Activated B cell treated with CpG ODN at 0.5 μM for 24 hours (primary cell): ENCODE measurements around the gene MORC1. TPM values are rescaled to one million over a fixed set of nuclear protein-coding genes. Genes with fewer than 3 reads are reported as not detected.

Experiments used
- ATAC-seq: fragments of 200-7000 bp; cut with Tn5 transposase; one replicate; pipeline ENCODE4 v1.10.0; 2021; ENCODE audit warnings: low read depth, mild to moderate bottlenecking, moderate library complexity
- CTCF ChIA-PET: fragments of 350-600 bp; sonication (Branson Sonifier 250); formaldehyde crosslinking; loops from one replicate; lab custom pipeline; 2021; ENCODE audit warnings: antibody characterized with exemption; lab: Charles Lee
- POLR2A ChIA-PET: fragments of 350-600 bp; sonication (Branson Sonifier 250); formaldehyde crosslinking; loops from one replicate; lab custom pipeline; 2021; ENCODE audit warnings: antibody characterized with exemption; lab: Charles Lee
- DNase-seq: peaks from one replicate; pipeline ENCODE4 v3.0.0; 2022
- H3K27ac Mint-ChIP-seq: one replicate; pipeline ENCODE4 v1.8.0; 2020; ENCODE audit warnings: mixed read lengths
- H3K27me3 Mint-ChIP-seq: one replicate; pipeline ENCODE4 v1.8.0; 2021; ENCODE audit warnings: mixed read lengths
- H3K36me3 Mint-ChIP-seq: one replicate; pipeline ENCODE4 v1.8.0; 2021; ENCODE audit warnings: low read depth, mixed read lengths
- H3K4me1 Mint-ChIP-seq: one replicate; pipeline ENCODE4 v1.8.0; 2021; ENCODE audit warnings: mixed read lengths
- H3K4me3 Mint-ChIP-seq: one replicate; pipeline ENCODE4 v1.8.0; 2020; ENCODE audit warnings: mild to moderate bottlenecking, mixed read lengths
- H3K9me3 Mint-ChIP-seq: one replicate; pipeline ENCODE4 v1.8.0; 2020; ENCODE audit warnings: mixed read lengths
- intact Hi-C: fragments of 100-400 bp; cut with micrococcal nuclease; formaldehyde crosslinking; loops from one replicate; pipeline ENCODE4 v1.15.1; 2024
- total RNA-seq: library from RNA; stranded (reverse); gene quantifications from 2 replicates; pipeline ENCODE4 v1.2.3, GENCODE V29; 2022
- TF ChIP-seq, protein P1 (sequence below): fragments of 200-600 bp; IDR thresholded peaks from one replicate; pipeline ENCODE4 v1.8.0; 2022; ENCODE audit warnings: antibody characterized with exemption, mild to moderate bottlenecking

The MORC1 gene
- total RNA-seq, 1 donor from 2014 or later, result not detected

DNA sequence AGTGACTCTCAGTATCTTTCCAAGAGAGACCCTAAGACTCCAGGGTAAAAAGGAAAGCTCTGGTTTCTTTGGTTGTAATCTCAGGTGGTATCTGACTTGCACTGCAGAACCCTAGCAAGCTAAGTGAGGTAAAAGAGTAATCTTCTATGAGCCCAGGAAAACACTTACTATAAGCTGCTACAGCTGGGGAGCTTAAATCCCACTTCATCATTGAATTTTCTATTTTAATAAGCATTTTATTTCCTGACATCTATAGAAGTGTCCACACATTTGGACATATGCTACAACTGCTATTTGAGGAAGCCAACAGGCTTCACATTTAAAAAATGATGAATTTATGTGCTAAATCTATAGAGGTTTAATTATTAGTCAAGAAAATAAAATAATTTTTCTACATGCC lies 91.1 kb downstream of the MORC1 start:
- Mint-ChIP-seq H3K4me1 (no peaks in the 10 kb centered on the region), H3K9me3 (no peaks in the 10 kb centered on the region), H3K4me3 (no peak overlapping the region), H3K27ac (no peak overlapping the region), H3K36me3 (no peaks in the 10 kb centered on the region), H3K27me3 (peaks cover 3% of the 10 kb centered on the region)
- ChIA-PET CTCF (interaction anchor here (4.4 kb wide), 1 partner anchor 54 kb away, joined by 96 read pairs; no protein-coding TSS in a partner anchor), POLR2A (no interaction called here)
- intact Hi-C loops, result loop anchor here (10.0 kb wide), 1 partner anchor 198 kb away; no protein-coding TSS in a partner anchor
- ATAC-seq, result no peak
- no peak for DNase-seq
- TF ChIP-seq, protein P1, sequence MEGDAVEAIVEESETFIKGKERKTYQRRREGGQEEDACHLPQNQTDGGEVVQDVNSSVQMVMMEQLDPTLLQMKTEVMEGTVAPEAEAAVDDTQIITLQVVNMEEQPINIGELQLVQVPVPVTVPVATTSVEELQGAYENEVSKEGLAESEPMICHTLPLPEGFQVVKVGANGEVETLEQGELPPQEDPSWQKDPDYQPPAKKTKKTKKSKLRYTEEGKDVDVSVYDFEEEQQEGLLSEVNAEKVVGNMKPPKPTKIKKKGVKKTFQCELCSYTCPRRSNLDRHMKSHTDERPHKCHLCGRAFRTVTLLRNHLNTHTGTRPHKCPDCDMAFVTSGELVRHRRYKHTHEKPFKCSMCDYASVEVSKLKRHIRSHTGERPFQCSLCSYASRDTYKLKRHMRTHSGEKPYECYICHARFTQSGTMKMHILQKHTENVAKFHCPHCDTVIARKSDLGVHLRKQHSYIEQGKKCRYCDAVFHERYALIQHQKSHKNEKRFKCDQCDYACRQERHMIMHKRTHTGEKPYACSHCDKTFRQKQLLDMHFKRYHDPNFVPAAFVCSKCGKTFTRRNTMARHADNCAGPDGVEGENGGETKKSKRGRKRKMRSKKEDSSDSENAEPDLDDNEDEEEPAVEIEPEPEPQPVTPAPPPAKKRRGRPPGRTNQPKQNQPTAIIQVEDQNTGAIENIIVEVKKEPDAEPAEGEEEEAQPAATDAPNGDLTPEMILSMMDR, result no peak

DNA sequence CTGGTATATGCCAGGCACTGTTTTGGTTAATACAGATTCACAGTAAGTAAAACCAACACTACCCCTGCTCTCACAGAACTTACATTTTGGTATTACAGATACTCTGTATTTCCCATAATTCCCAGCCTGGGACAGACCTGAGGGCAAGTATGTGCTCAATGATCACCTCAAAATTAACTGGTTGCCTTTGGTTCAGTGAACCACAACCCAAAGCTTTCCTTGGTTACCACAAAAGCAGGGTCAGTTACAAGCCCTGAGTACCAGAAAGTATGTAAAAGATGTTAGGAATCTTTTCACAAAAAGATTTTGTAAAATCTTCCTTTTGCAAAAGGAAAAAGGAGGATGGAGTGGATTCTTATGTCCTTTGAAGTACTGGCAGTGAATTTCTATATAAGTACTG lies 92.0 kb downstream of the MORC1 start:
- ChIA-PET CTCF (interaction anchor here (4.4 kb wide), 1 partner anchor 55 kb away, joined by 96 read pairs; no protein-coding TSS in a partner anchor), POLR2A (no interaction called here)
- H3K36me3 Mint-ChIP-seq, result no peaks in the 10 kb centered on the region
- TF ChIP-seq, protein P1, result no peak
- DNase-seq, result no peak
- no peak for ATAC-seq
- intact Hi-C loops, result loop anchor here (10.0 kb wide), 1 partner anchor 199 kb away; no protein-coding TSS in a partner anchor
- H3K4me3 Mint-ChIP-seq, result no peak overlapping the region
- peaks cover 3% of the 10 kb centered on the region for H3K27me3 Mint-ChIP-seq
- H3K27ac Mint-ChIP-seq, result no peak overlapping the region
- H3K9me3 Mint-ChIP-seq, result no peaks in the 10 kb centered on the region
- H3K4me1 Mint-ChIP-seq, result no peaks in the 10 kb centered on the region

DNA sequence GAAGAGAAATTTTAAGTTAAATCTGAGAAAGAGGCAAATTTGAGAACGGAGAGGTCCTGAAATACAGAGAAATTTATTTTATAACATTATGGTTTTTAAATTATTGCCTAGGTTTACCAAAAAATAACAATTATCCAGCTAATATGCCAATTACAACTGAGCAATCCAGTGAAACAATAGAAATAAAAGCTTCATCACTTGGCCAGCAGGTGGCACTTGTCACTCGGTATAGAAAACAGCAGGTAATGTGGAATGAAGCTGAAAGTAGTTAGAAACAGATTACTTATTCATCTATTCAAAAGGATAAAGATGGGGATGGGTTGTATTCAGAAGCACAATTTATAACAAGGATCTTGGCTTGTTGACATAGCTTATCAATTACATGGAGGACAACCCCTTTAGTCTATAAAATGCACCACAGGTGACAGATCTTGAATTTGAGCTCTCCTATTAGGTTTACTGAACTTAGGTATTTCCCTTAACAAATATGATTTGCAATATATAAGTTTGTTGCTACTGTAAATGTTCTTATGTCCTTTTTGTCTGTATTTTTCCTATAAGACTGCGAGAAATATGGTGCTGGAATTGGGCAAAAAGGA lies 94.2 kb downstream of the MORC1 start:
- Mint-ChIP-seq H3K9me3 (no peaks in the 10 kb centered on the region), H3K4me1 (no peaks in the 10 kb centered on the region), H3K27ac (no peak overlapping the region), H3K4me3 (no peak overlapping the region), H3K36me3 (no peaks in the 10 kb centered on the region), H3K27me3 (peaks cover 3% of the 10 kb centered on the region)
- ChIA-PET CTCF (interaction anchor here (0.7 to 4.4 kb wide), 19 partner anchors 9 to 1290 kb away, joined by 3 to 96 read pairs (median 5); no protein-coding TSS in a partner anchor), POLR2A (no interaction called here)
- TF ChIP-seq, protein P1, result no peak
- intact Hi-C loops, result loop anchor here (1.0 to 10.0 kb wide), 5 partner anchors 59 to 1291 kb away; no protein-coding TSS in a partner anchor
- DNase-seq, result no peak
- ATAC-seq, result peak; percentile 57

DNA sequence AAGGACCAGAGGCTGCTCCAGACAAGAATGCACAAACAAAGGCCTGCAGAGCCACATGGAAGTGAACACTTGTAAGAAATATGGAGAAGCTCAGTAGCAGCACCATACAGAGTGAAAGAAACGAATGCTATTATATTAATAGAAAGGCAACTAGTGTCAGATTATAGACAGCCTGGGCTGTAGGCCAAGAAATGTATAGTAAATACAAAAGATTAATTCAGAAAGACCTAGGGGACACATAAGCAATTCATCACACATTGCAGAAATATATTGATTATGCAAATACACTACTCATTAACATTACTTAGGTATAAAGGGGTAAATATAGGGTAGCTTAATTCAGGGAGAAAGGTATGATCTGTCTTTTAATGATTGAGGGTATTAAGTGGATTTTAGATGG lies 94.8 kb downstream of the MORC1 start:
- TF ChIP-seq, protein P1, result no peak
- DNase-seq (no peak), ATAC-seq (no peak)
- CTCF ChIA-PET, result interaction anchor here (0.7 to 4.4 kb wide), 18 partner anchors 8 to 1291 kb away, joined by 3 to 96 read pairs (median 5); no protein-coding TSS in a partner anchor
- Mint-ChIP-seq H3K4me1 (no peaks in the 10 kb centered on the region), H3K9me3 (no peaks in the 10 kb centered on the region), H3K27me3 (peaks cover 3% of the 10 kb centered on the region), H3K4me3 (no peak overlapping the region), H3K27ac (no peak overlapping the region), H3K36me3 (no peaks in the 10 kb centered on the region)
- intact Hi-C loops, result loop anchor here (1.0 to 10.0 kb wide), 5 partner anchors 59 to 1292 kb away; no protein-coding TSS in a partner anchor
- POLR2A ChIA-PET, result no interaction called here

GRCh38 chr3:109021556-109021955 lies 96.4 kb downstream of the MORC1 start:
- H3K9me3 Mint-ChIP-seq, result no peaks in the 10 kb centered on the region
- no peaks in the 10 kb centered on the region for H3K36me3 Mint-ChIP-seq
- H3K27me3 Mint-ChIP-seq, result peaks cover 4% of the 10 kb centered on the region
- intact Hi-C loops, result loop anchor here (5.0 to 10.0 kb wide), 2 partner anchors 203 to 359 kb away; no protein-coding TSS in a partner anchor
- no peak overlapping the region for H3K4me3 Mint-ChIP-seq
- no peak for ATAC-seq
- TF ChIP-seq, protein P1, result no peak
- no peak for DNase-seq
- ChIA-PET CTCF (no interaction called here), POLR2A (no interaction called here)
- H3K4me1 Mint-ChIP-seq, result no peaks in the 10 kb centered on the region
- no peak overlapping the region for H3K27ac Mint-ChIP-seq
